K562 (cell line): ENCODE results near the gene FAM83E. TPM values are rescaled to one million over a fixed set of nuclear protein-coding genes. Genes with fewer than 3 reads are reported as not detected.
A peak's percentile ranks its signal among the peaks of the same experiment; 100 is the strongest.

Experiments used
- EP300 ChIP-seq: IDR thresholded peaks from 2 replicates; pipeline ENCODE4 v1.6.1; 2012; ENCODE audit warnings: low read length, improper control_type of control experiment
- FOSL1 ChIP-seq: fragments of 200-800 bp; sonication (Bioruptor generic); conservative IDR thresholded peaks from 2 replicates; pipeline ENCODE4 v1.6.1; 2016; ENCODE audit warnings: missing genetic modification characterization, missing compliant biosample characterization
- FOXP1 ChIP-seq: sonication (generic); formaldehyde crosslinking; IDR thresholded peaks from 2 replicates; pipeline ENCODE4 v1.8.0; 2022; ENCODE audit warnings: mild to moderate bottlenecking, missing genetic modification reagents
- HDGF ChIP-seq: fragments of 450-650 bp; IDR thresholded peaks from 2 replicates; pipeline ENCODE4 v1.6.1; 2016
- HIVEP1 ChIP-seq: fragments of 250-450 bp; sonication (Bioruptor Pico); IDR thresholded peaks from 2 replicates; pipeline ENCODE4 v1.4.0; 2020; ENCODE audit warnings: mild to moderate bottlenecking
- LARP7 ChIP-seq: fragments of 450-650 bp; IDR thresholded peaks from 2 replicates; pipeline ENCODE4 v1.6.1; 2016
- MCM2 ChIP-seq: fragments of 450-650 bp; IDR thresholded peaks from 2 replicates; pipeline ENCODE4 v1.6.1; 2017; ENCODE audit warnings: low read depth, mild to moderate bottlenecking
- MEF2D ChIP-seq: conservative IDR thresholded peaks from 2 replicates; pipeline ENCODE4 v1.6.1; 2016; ENCODE audit warnings: low read depth, missing genetic modification characterization, missing compliant biosample characterization
- NFIX ChIP-seq: fragments of 250-450 bp; sonication (Bioruptor Pico); IDR thresholded peaks from 2 replicates; pipeline ENCODE4 v1.4.0; 2020; ENCODE audit warnings: low read depth, mild to moderate bottlenecking, moderate library complexity
- NONO ChIP-seq, 2 experiments: fragments of 200-400 bp in 1 of 2; fragments of 450-650 bp in 1 of 2; formaldehyde crosslinking in 1 of 2; IDR thresholded peaks; 2 replicates each; pipeline ENCODE4 v1.6.1; 2017; ENCODE audit warnings: low read depth in 2 of 2, mild to moderate bottlenecking in 2 of 2, moderate library complexity in 2 of 2, low read length in 1 of 2
- PCBP2 ChIP-seq: fragments of 200-400 bp; formaldehyde crosslinking; IDR thresholded peaks from 2 replicates; pipeline ENCODE4 v1.6.1; 2018; ENCODE audit warnings: low read length, low read depth, mild to moderate bottlenecking, moderate library complexity; ENCODE audit not compliant: poor library complexity, severe bottlenecking
- RUNX1 ChIP-seq: sonication (generic); IDR thresholded peaks from 2 replicates; pipeline ENCODE4 v1.6.1; 2016; ENCODE audit warnings: antibody characterized with exemption, low read depth
- SIN3B ChIP-seq: fragments of 450-650 bp; IDR thresholded peaks from 2 replicates; pipeline ENCODE4 v1.6.1; 2017; ENCODE audit warnings: low read depth, mild to moderate bottlenecking, moderate library complexity
- TCF3 ChIP-seq: sonication (generic); formaldehyde crosslinking; IDR thresholded peaks from 2 replicates; pipeline ENCODE4 v1.4.0; 2020; ENCODE audit warnings: mild to moderate bottlenecking, missing genetic modification reagents
- TCFL5 ChIP-seq: fragments of 250-450 bp; sonication (Bioruptor Pico); conservative IDR thresholded peaks from 2 replicates; pipeline ENCODE4 v1.6.1; 2021; ENCODE audit warnings: mild to moderate bottlenecking, moderate library complexity, matching md5 sums
- THRAP3 ChIP-seq: fragments of 450-650 bp; IDR thresholded peaks from 2 replicates; pipeline ENCODE4 v1.6.1; 2016; ENCODE audit warnings: mild to moderate bottlenecking, inconsistent platforms, borderline replicate concordance
- ZBTB9 ChIP-seq: fragments of 450-650 bp; formaldehyde crosslinking; IDR thresholded peaks from 2 replicates; pipeline ENCODE4 v1.4.0; 2020; ENCODE audit warnings: mild to moderate bottlenecking, moderate library complexity
- ZC3H11A ChIP-seq: IDR thresholded peaks from 2 replicates; pipeline ENCODE4 v1.6.1; 2012; ENCODE audit warnings: low read depth, low read length, improper control_type of control experiment
- ZC3H4 ChIP-seq: sonication (generic); formaldehyde crosslinking; IDR thresholded peaks from 2 replicates; pipeline ENCODE4 v1.9.0; 2021; ENCODE audit warnings: missing genetic modification reagents, borderline replicate concordance
- ZFP1 ChIP-seq: fragments of 450-650 bp; formaldehyde crosslinking; IDR thresholded peaks from 2 replicates; pipeline ENCODE4 v1.4.0; 2020; ENCODE audit warnings: mild to moderate bottlenecking, mixed read lengths
- ZNF232 ChIP-seq: sonication (generic); formaldehyde crosslinking; IDR thresholded peaks from 2 replicates; pipeline ENCODE4 v1.8.0; 2022; ENCODE audit warnings: mild to moderate bottlenecking, missing genetic modification reagents
- polyA plus RNA-seq, 8 experiments: library from polyadenylated mRNA; depleted of rRNA in 4 of 8; stranded (reverse) in 5 of 8; unstranded in 3 of 8; fragments of >200 nt; fragmentation: Nextera tagmentation in 2 of 8; fragmentation: Illumina TruSeq in 1 of 8; extraction: Ambion mirVana in 2 of 8; extraction: Trizol in 1 of 8; gene quantifications; 2 replicates each; pipeline versions ENCODE4 v1.2.1 to v1.2.3, GENCODE V29; 2011 to 2014; ENCODE audit warnings: inconsistent platforms in 1 of 8, missing spikeins in 1 of 8
- total RNA-seq, 7 experiments: library from RNA; depleted of rRNA in 6 of 7; stranded (reverse); fragments of >200 nt in 6 of 7; fragmentation: Illumina TruSeq in 2 of 7; extraction: Trizol in 2 of 7; gene quantifications; 2 replicates each; pipeline versions ENCODE4 v1.2.1 to v1.2.3, GENCODE V29; 2011 to 2021; ENCODE audit warnings: low replicate concordance in 1 of 7
- TF ChIP-seq, protein P1 (sequence below): IDR thresholded peaks from 2 replicates; pipeline ENCODE4 v1.6.1; 2016; ENCODE audit warnings: missing genetic modification characterization, missing compliant biosample characterization
- TF ChIP-seq, protein P2 (sequence below): IDR thresholded peaks from 2 replicates; pipeline ENCODE4 v1.6.1; 2011; ENCODE audit warnings: borderline replicate concordance, low read depth, mild to moderate bottlenecking, moderate library complexity, low read length; ENCODE audit not compliant: insufficient read depth, poor library complexity, severe bottlenecking

FAM83E gene
- total and polyA plus RNA-seq, 9 of the 15 experiments (the other 6 are each of a cell fraction or from before 2014, with no cell fraction given) = 0.15 to 0.87 (median 0.29) TPM; not detected in 4

- TF ChIP-seq NONO (IDR thresholded peaks at IDR 0.05; ENCODE audit: low read depth in 2 of 2, low read length in 1 of 2) = peak in 1 of 2 experiments; percentile 94; a peak in 2 of 4 replicates
- TF ChIP-seq, protein P1, sequence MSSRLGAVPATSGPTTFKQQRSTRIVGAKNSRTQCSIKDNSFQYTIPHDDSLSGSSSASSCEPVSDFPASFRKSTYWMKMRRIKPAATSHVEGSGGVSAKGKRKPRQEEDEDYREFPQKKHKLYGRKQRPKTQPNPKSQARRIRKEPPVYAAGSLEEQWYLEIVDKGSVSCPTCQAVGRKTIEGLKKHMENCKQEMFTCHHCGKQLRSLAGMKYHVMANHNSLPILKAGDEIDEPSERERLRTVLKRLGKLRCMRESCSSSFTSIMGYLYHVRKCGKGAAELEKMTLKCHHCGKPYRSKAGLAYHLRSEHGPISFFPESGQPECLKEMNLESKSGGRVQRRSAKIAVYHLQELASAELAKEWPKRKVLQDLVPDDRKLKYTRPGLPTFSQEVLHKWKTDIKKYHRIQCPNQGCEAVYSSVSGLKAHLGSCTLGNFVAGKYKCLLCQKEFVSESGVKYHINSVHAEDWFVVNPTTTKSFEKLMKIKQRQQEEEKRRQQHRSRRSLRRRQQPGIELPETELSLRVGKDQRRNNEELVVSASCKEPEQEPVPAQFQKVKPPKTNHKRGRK (tag) = no peak
- no peak for TF ChIP-seq RUNX1
- TF ChIP-seq FOXP1 = no peak; the same call in 1 of the 2 replicates
- TF ChIP-seq ZNF232 = no peak
- TF ChIP-seq MCM2 = peak; percentile 92
- TF ChIP-seq TCFL5 (CRISPR knock-in tag) = no peak
- no peak for TF ChIP-seq SIN3B
- no peak for TF ChIP-seq HIVEP1 (CRISPR knock-in tag)
- no peak for TF ChIP-seq HDGF
- TF ChIP-seq THRAP3 = no peak
- TF ChIP-seq PCBP2 = no peak
- no peak for TF ChIP-seq ZC3H4 (CRISPR knock-in tag)
- TF ChIP-seq NFIX = no peak
- TF ChIP-seq ZFP1 = peak; percentile 70; the same call in 1 of the 2 replicates
- TF ChIP-seq ZBTB9 (CRISPR knock-in tag) = peak; percentile 72
- 0 out of 2 replicates have a peak, but pooled peaks have one; percentile 21 for TF ChIP-seq FOSL1 (tag)
- TF ChIP-seq ZC3H11A = no peak
- TF ChIP-seq MEF2D (tag) = no peak
- no peak for TF ChIP-seq LARP7
- TF ChIP-seq TCF3 (CRISPR knock-in tag) = no peak
- peak; percentile 67 for TF ChIP-seq EP300
- TF ChIP-seq, protein P2, sequence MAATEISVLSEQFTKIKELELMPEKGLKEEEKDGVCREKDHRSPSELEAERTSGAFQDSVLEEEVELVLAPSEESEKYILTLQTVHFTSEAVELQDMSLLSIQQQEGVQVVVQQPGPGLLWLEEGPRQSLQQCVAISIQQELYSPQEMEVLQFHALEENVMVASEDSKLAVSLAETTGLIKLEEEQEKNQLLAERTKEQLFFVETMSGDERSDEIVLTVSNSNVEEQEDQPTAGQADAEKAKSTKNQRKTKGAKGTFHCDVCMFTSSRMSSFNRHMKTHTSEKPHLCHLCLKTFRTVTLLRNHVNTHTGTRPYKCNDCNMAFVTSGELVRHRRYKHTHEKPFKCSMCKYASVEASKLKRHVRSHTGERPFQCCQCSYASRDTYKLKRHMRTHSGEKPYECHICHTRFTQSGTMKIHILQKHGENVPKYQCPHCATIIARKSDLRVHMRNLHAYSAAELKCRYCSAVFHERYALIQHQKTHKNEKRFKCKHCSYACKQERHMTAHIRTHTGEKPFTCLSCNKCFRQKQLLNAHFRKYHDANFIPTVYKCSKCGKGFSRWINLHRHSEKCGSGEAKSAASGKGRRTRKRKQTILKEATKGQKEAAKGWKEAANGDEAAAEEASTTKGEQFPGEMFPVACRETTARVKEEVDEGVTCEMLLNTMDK = no peak
Observed at GRCh38 chr19:48634424-48635262, 19.8 kb upstream of the FAM83E start (continued).
